Left ventricle myocardium inferior (tissue), 1 donor: Measurements from ENCODE around the gene XPR1. TPM values are rescaled to one million over a fixed set of nuclear protein-coding genes. Genes with fewer than 3 reads are reported as not detected.

Experiments
- DNase-seq: peaks from one replicate; pipeline ENCODE4 v3.0.0-alpha.2; 2020
- H3K27ac ChIP-seq: fragments of 200-600 bp; replicated peaks from 2 replicates; pipeline ENCODE4 v1.8.0; 2021
- H3K27me3 ChIP-seq: fragments of 200-600 bp; 2 replicates; pipeline ENCODE4 v1.8.0; 2021; ENCODE audit warnings: low read depth
- H3K36me3 ChIP-seq: fragments of 200-600 bp; 2 replicates; pipeline ENCODE4 v1.8.0; 2021
- H3K4me1 ChIP-seq: fragments of 200-600 bp; 2 replicates; pipeline ENCODE4 v1.8.0; 2021
- H3K4me3 ChIP-seq: fragments of 200-600 bp; 2 replicates; pipeline ENCODE4 v1.8.0; 2021; ENCODE audit warnings: mild to moderate bottlenecking, moderate library complexity
- H3K9me3 ChIP-seq: fragments of 200-600 bp; replicated peaks from 2 replicates; pipeline ENCODE4 v1.8.0; 2021
- intact Hi-C: fragments of 100-400 bp; cut with micrococcal nuclease; formaldehyde crosslinking; loops from one replicate; pipeline ENCODE4 v1.11.0; 2022
- total RNA-seq: library from RNA; stranded (reverse); fragmentation: NEBNext Ultra II Directional; extraction: Animal tissue kit (Norgen Biotek cat#: 25700); gene quantifications from one replicate; pipeline ENCODE4 v1.2.1, GENCODE V29; 2021
- TF ChIP-seq, protein P1 (sequence below): fragments of 200-600 bp; IDR thresholded peaks from 2 replicates; pipeline ENCODE4 v1.8.0; 2021; ENCODE audit warnings: antibody characterized with exemption, mild to moderate bottlenecking, borderline replicate concordance
- donor health status: DM: no; HTN: yes; CAD: no; lungs with severe emphysema.

XPR1 gene
- total RNA-seq, 1 donor from 2014 or later, result 60.4 TPM

DNA sequence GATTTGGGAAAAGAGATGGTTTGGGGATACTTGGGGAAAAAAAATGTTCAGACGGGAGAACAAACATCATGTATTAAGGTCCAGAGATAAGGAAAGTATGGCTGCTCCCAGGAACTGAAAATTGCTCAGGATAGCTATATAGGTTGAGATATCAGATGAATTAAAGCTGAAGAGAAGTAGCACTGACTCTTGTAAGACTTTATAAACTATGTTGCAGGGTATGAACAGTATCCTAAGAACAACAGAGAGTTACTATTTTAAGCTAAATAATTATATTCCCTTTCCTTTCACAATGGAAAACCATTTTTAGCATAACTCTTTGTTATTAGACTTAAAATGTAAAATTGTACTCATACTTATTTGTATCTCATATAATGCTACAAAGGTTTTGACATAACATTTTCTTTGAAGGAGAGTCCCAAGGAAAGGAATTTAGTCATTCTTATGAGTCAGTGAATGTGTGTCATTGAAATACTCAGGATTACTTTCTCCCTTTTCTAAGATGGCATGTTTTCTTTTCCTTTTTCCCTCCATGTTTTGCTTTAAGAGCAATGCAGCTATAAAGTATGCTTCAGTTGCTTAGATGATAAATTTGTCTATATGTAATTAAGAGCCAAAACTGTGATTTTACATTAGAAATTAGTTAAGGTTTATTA, 141.5 kb downstream of the XPR1 start:
- intact Hi-C loops, result no loop called here
- peaks cover 9% of the 10 kb centered on the region for H3K9me3 ChIP-seq
- H3K27ac ChIP-seq, result no peak overlapping the region
- TF ChIP-seq, protein P1, sequence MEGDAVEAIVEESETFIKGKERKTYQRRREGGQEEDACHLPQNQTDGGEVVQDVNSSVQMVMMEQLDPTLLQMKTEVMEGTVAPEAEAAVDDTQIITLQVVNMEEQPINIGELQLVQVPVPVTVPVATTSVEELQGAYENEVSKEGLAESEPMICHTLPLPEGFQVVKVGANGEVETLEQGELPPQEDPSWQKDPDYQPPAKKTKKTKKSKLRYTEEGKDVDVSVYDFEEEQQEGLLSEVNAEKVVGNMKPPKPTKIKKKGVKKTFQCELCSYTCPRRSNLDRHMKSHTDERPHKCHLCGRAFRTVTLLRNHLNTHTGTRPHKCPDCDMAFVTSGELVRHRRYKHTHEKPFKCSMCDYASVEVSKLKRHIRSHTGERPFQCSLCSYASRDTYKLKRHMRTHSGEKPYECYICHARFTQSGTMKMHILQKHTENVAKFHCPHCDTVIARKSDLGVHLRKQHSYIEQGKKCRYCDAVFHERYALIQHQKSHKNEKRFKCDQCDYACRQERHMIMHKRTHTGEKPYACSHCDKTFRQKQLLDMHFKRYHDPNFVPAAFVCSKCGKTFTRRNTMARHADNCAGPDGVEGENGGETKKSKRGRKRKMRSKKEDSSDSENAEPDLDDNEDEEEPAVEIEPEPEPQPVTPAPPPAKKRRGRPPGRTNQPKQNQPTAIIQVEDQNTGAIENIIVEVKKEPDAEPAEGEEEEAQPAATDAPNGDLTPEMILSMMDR, result no peak
- H3K36me3 ChIP-seq, result no peaks in the 10 kb centered on the region
- no peaks in the 10 kb centered on the region for H3K27me3 ChIP-seq
- H3K4me1 ChIP-seq, result peaks cover 26% of the 10 kb centered on the region
- DNase-seq, result no peak
- no peak overlapping the region for H3K4me3 ChIP-seq

DNA sequence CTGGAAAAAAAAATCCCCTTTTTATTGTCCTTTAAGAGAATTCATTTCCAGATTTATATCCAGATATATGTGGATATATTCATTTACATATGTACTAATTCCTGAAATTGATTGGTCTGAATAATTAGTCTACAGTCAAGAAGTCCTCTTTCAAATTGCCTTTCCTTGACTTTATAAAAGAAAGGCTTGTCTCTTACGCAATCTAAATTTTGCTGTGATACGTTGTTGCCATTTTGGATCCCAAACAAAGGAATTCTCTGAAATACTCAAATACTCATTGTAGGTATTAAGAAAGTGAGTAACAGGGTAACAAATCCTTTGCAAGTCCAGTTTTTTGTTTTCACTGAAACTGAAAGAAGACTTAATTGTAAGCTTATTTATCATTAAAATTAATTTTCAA, 144.0 kb downstream of the XPR1 start:
- H3K4me1 ChIP-seq, result peaks cover 22% of the 10 kb centered on the region
- H3K27me3 ChIP-seq, result no peaks in the 10 kb centered on the region
- H3K36me3 ChIP-seq, result no peaks in the 10 kb centered on the region
- no peak for DNase-seq
- TF ChIP-seq, protein P1, result no peak
- no peak overlapping the region for H3K27ac ChIP-seq
- H3K4me3 ChIP-seq, result no peak overlapping the region
- H3K9me3 ChIP-seq, result peaks cover 9% of the 10 kb centered on the region
- intact Hi-C loops, result no loop called here

DNA sequence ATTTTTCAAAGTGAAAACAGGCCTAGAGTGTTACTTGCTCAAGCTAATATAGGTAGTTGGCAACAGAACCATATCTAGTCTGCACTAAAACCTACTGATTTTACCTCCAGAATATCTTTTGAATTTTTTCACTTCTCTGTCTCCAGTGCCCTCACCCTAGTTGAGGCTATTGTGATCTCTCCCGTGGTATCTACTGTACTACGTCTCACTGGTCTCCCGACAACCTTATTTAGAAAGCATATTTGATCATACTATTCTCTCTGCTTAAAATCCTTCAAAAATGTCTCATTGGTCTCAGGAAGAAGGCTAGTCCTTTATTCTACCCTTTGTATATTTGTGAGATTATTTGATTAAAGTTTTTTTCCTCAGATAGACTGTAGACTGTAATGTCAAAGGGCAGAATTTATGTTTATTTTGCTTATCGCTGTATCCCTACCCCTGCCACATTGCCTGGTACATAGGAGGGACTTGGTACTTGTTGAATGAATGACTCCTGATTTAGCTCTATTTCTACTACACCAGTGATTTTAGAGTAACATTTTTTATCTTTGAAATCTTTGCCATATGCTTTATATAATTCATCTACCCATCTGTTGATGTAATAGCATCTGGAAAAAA, 145.4 kb downstream of the XPR1 start:
- H3K9me3 ChIP-seq, result no peaks in the 10 kb centered on the region
- peaks cover 31% of the 10 kb centered on the region for H3K4me1 ChIP-seq
- H3K27ac ChIP-seq, result no peak overlapping the region
- no peak overlapping the region for H3K4me3 ChIP-seq
- TF ChIP-seq, protein P1, result no peak
- H3K36me3 ChIP-seq, result no peaks in the 10 kb centered on the region
- intact Hi-C loops, result no loop called here
- DNase-seq, result no peak
- H3K27me3 ChIP-seq, result no peaks in the 10 kb centered on the region

DNA sequence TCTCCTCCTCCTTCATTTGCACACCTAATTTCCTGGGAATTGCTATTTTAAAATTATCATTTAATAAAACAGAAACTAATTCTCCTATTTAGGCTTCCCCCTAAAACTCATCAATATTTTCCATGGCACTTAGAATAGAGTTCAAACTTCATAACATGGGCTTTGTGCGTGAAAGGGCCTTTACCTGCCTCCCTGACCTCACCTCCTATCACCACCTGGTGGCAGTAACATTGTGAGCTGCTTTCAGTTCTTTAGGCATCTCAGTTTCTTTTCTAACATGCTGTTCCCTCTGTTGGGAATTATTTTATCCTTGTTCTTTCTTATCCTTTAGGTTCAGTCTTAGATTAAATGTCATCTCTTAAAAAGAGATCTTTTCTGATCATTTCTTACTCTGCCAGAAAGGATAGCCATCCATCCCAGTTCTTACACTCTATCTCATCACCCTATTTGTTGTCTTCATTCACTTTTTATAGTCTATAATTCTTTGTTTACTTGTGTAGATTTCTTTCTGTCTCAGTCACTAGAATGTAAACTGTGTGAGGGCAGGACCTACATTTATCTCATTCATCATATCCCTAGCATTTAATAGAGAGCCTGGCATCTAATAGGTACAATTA, 147.1 kb downstream of the XPR1 start:
- Histone ChIP-seq H3K9me3 (no peaks in the 10 kb centered on the region), H3K36me3 (no peaks in the 10 kb centered on the region), H3K27me3 (no peaks in the 10 kb centered on the region), H3K4me3 (no peak overlapping the region), H3K27ac (no peak overlapping the region), H3K4me1 (peaks cover 19% of the 10 kb centered on the region)
- no peak for DNase-seq
- TF ChIP-seq, protein P1, result peak; percentile 32
- intact Hi-C loops, result no loop called here

- H3K9me3 ChIP-seq, result no peaks in the 10 kb centered on the region
- no peak overlapping the region for H3K27ac ChIP-seq
- H3K4me3 ChIP-seq, result no peak overlapping the region
- no peaks in the 10 kb centered on the region for H3K27me3 ChIP-seq
- intact Hi-C loops, result no loop called here
- H3K36me3 ChIP-seq, result no peaks in the 10 kb centered on the region
- DNase-seq, result no peak
- peaks cover 19% of the 10 kb centered on the region for H3K4me1 ChIP-seq
- TF ChIP-seq, protein P1, result no peak
Observed at GRCh38 chr1:180779584-180779983, 147.8 kb downstream of the XPR1 start.
